ENCODE measurements around the gene SGCB.

The SGCB gene

DNA sequence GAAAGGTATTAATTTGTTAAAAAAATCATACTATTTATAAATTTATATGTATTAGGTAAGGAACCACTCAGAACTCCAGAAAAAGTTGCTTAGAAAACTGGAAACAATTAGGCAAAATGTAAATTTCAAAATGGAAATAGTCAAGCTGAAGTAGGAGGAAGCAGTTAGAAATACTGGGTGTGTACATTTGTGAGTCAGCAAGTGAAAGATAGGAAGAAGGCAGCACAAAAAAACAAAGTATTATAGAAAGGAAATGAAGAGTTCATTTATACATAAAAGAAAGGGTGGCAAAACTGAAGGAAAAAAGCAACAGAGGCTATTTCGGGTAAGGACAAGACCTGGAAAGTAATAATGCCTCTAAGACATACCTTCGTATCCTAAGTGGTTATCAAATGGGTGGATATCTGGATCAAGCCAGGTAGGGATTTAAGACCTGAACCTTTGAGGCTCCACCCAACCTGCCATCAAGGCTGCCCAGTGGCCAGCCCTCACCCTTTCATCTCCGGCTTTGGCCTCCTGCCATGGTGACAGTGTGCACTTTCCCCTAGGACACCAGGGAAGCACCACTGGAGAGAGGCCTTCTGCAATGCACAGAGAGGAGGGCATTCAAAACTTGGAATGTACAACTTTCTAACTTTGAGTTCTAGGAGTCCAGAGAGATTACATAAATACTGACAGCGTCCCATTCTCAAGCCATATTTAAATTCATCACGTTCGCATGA, 18.0 kb downstream of the SGCB start, which contains the start of gene LRRC66:
Gene LRRC66 (minus strand): TSS at position 428 of the 722 bp plus-strand sequence. CDS start 2,750 bp downstream, outside the sequence.
- DNase-seq (ENCODE audit: low read depth): no peak

GRCh38 chr4:52017814-52018213, 20.3 kb downstream of the SGCB start:
- DNase-seq (ENCODE audit: low read depth): no peak

GRCh38 chr4:52016981-52017380, 21.1 kb downstream of the SGCB start:
- DNase-seq (ENCODE audit: low read depth): no peak

DNA sequence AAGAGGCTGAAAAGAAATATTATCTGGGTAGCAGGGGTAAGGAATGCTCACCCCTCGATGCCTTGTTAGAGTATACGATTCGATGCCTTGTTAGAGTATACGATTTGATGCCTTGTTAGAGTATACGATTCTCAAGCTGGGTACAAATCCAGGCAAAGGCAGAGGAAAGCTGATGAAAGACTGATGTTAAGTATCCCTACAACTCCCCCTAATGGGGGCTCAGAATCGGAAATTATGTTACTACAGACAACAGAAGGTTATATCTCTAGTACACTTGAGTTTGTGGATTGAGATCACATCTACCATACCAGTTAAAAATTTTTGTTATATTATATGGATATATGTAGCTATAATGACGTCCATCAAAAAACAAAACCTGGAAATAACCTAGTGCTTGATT, 22.7 kb downstream of the SGCB start:
- DNase-seq (ENCODE audit: low read depth): no peak

DNA sequence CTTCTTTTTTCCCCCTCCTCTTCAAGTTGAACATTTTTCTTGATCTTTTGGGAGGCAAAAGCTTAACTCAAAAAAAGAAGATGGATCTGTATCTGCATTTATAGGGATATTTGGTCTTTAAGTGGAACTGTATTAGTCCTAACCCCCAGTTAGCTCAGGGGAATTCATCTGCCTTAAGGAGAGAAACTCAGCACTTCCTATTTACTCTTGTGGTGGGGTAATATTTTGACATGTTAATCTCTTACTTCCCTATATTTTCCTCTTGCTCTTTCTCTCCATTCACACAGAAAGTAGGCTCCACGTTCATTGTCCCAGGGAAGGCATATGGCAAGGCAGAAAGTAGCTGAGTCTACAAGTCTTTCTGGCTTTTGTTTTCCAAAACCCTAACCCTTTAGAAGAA, 23.2 kb downstream of the SGCB start:
- DNase-seq (ENCODE audit: low read depth): no peak

- no peak for DNase-seq (ENCODE audit: low read depth)
Observed at GRCh38 chr4:52012651-52013050, 25.4 kb downstream of the SGCB start.

- DNase-seq (ENCODE audit: low read depth): no peak
Observed at GRCh38 chr4:52010986-52011385, 27.1 kb downstream of the SGCB start.

- no peak for DNase-seq (ENCODE audit: low read depth)
Observed at GRCh38 chr4:52006887-52007286, 31.2 kb downstream of the SGCB start.

DNA sequence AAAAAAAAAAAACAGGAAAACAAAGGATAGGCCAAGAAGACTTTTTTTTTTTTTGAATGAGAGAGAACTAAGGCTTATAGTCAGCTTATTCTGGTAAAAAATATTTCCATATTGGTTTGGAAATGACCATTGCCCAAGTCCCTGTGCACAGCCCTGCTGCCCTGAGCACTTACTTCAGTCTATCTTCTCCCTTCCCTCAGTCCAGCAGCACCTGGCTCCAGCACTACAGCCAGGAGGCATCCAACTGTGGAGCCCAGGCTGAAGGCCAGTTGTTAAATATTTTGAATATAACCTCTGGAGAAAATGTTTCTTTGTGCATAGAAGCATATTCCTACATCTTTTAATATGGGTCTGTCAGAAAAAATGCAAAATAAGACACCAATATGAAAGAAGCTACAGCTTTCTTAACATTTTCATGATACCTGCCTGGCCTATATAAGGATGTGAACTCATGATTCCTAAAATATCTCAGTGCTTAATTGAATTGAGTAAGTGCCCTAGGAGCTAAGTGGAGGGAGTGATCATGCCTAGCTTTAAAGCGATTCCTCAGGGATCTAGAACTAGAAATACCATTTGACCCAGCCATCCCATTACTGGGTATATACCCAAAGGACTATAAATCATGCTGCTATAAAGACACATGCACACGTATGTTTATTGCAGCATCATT, 32.4 kb downstream of the SGCB start:
- no peak for DNase-seq (ENCODE audit: low read depth)

GRCh38 chr4:52004414-52004813, 33.7 kb downstream of the SGCB start:
- no peak for DNase-seq (ENCODE audit: low read depth)

- DNase-seq (ENCODE audit: low read depth): peak; percentile 3
Observed at GRCh38 chr4:52001616-52002015, 36.5 kb downstream of the SGCB start.

DNA sequence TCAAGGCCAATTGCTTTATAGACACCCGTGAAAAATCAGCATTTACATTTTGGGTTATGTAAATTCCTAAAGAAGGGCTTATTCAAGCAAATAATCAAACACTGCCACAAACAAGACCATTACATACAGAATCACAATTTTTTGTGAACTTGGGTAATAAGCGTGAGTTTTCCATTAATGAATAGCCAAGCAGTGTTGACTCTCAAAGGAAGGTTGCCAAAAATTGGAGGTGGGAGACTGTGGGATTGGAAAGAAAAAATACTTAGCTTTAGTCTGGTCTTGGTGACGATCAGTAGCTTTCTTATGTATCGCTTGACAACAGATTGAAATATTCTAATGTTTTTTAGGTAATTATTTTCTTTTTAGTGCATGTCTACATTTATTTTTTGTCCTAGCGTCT, 38.8 kb downstream of the SGCB start:
- no peak for DNase-seq (ENCODE audit: low read depth)

DNA sequence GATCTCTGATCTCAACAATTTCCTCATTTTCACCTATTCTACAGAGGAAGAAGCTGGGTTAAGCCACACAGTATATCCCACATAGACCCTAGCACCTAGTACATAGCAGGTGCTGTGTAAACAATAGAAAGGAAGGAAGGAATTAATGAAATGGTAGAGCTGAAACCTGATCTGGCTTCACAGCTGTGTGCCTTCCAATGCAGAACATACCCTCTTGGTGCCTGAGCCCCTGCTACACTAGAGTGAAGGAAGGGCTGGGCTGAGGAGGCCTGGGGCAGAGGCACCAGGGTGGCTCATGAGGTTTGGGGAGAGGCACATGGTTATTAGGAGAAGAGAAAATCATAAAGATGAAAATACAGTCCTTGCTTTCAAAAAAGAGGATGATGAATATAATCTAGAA, 39.3 kb downstream of the SGCB start:
- DNase-seq (ENCODE audit: low read depth): no peak

- DNase-seq (ENCODE audit: low read depth): no peak
Observed at GRCh38 chr4:51997647-51998046, 40.5 kb downstream of the SGCB start.

- DNase-seq (ENCODE audit: low read depth): no peak
Observed at GRCh38 chr4:51995647-51996220, 42.4 kb downstream of the SGCB start.
